Breast epithelium (tissue), 3 donors: ENCODE measurements around the gene TP53BP1.

Experiments used
- POLR2A ChIP-seq: fragments of 450-650 bp; IDR thresholded peaks from one replicate; pipeline ENCODE4 v1.6.1; 2016; ENCODE audit warnings: antibody characterized with exemption, mild to moderate bottlenecking, moderate library complexity
- TF ChIP-seq, protein P1 (sequence below), 3 donors: fragments of 450-650 bp; IDR thresholded peaks; one replicate each; pipeline ENCODE4 v1.5.1; 2016 to 2017; ENCODE audit warnings: antibody characterized with exemption in 3 of 3, mild to moderate bottlenecking in 3 of 3, moderate library complexity in 3 of 3

DNA sequence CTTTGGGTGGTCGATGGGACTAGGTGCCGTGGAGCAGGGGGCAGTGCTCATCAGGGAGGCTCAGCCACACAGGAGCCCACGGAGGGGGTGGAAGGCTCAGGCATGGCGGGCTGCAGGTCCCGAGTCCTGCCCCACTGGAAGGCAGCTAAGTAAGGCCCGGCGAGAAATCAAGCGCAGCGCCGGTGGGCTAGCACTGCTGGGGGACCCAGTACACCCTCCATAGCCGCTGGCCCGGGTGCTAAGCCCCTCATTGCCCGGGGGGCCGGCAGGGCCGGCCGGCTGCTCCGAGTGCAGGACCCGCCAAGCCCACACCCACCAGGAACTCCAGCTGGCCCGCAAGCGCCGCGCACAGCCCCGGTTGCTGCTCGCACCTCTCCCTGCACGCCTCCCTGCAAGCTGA, 19.1 kb downstream of the TP53BP1 start:
- TF ChIP-seq, protein P1, sequence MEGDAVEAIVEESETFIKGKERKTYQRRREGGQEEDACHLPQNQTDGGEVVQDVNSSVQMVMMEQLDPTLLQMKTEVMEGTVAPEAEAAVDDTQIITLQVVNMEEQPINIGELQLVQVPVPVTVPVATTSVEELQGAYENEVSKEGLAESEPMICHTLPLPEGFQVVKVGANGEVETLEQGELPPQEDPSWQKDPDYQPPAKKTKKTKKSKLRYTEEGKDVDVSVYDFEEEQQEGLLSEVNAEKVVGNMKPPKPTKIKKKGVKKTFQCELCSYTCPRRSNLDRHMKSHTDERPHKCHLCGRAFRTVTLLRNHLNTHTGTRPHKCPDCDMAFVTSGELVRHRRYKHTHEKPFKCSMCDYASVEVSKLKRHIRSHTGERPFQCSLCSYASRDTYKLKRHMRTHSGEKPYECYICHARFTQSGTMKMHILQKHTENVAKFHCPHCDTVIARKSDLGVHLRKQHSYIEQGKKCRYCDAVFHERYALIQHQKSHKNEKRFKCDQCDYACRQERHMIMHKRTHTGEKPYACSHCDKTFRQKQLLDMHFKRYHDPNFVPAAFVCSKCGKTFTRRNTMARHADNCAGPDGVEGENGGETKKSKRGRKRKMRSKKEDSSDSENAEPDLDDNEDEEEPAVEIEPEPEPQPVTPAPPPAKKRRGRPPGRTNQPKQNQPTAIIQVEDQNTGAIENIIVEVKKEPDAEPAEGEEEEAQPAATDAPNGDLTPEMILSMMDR (IDR thresholded peaks at IDR 0.05) = no peak
- TF ChIP-seq POLR2A = no peak
